ENCODE measurements around the gene RAB40C. TPM values are rescaled to one million over a fixed set of nuclear protein-coding genes. Genes with fewer than 3 reads are reported as not detected.
A peak's percentile ranks its signal among the peaks of the same experiment; 100 is the strongest.

RAB40C gene
- total and polyA plus RNA-seq, 9 of the 15 experiments (the other 6 are each of a cell fraction or from before 2014, with no cell fraction given) = 0.17 to 23.4 (median 8.7) TPM

- no peak for TF ChIP-seq ZNF512 (tag; IDR thresholded peaks at IDR 0.05)
- TF ChIP-seq PTTG1 (tag; IDR thresholded peaks at IDR 0.05; ENCODE audit: low read depth) = no peak
- TF ChIP-seq CBFA2T2 (conservative IDR thresholded peaks at IDR 0.05) = 0 out of 2 replicates have a peak, but pooled peaks have one; percentile 7
- TF ChIP-seq MLX (CRISPR knock-in tag; conservative IDR thresholded peaks at IDR 0.05) = no peak
- no peak for TF ChIP-seq OTX1 (CRISPR knock-in tag; IDR thresholded peaks at IDR 0.05)
- no peak for TF ChIP-seq XRCC3 (IDR thresholded peaks at IDR 0.05)
- TF ChIP-seq SMAD4 (CRISPR knock-in tag; conservative IDR thresholded peaks at IDR 0.05) = no peak
- no peak for TF ChIP-seq FOXP4 (CRISPR knock-in tag; IDR thresholded peaks at IDR 0.05; ENCODE audit: borderline replicate concordance)
- no peak for TF ChIP-seq KLF13 (tag; IDR thresholded peaks at IDR 0.05; ENCODE audit: borderline replicate concordance, low read depth)
- 0 out of 2 replicates have a peak, but pooled peaks have one; percentile 53 for TF ChIP-seq ARID4B (CRISPR knock-in tag; IDR thresholded peaks at IDR 0.05)
- TF ChIP-seq ETS1 (conservative IDR thresholded peaks at IDR 0.05; ENCODE audit: control insufficient read depth, low read depth, low read length) = no peak
- 0 out of 4 replicates have a peak, but pooled peaks of 1 of the 2 experiments have one; percentile 29 for TF ChIP-seq TEAD1 (CRISPR knock-in tag; IDR thresholded peaks at IDR 0.05)
- no peak; the same call in 1 of the 2 replicates for TF ChIP-seq FOXO4 (CRISPR knock-in tag; IDR thresholded peaks at IDR 0.05)
Observed at GRCh38 chr16:637081-638018, 47.5 kb downstream of the RAB40C start (continued).
